Neural cell (in vitro differentiated cells): ENCODE data around the gene ZCWPW1.

Experiments
- EZH2 ChIP-seq: fragments of 200-600, 300-800 bp; shearing (Covaris generic), sonication (generic); IDR thresholded peaks from 2 replicates; pipeline ENCODE4 v1.6.1; 2014; ENCODE audit warnings: antibody characterized with exemption, low read length, borderline replicate concordance, mild to moderate bottlenecking; ENCODE audit not compliant: insufficient read depth, poor library complexity, severe bottlenecking
- TF ChIP-seq, protein P1 (sequence below): IDR thresholded peaks from 2 replicates; pipeline ENCODE4 v1.6.1; 2012; ENCODE audit warnings: borderline replicate concordance
- TF ChIP-seq, protein P2 (sequence below): fragments of 450-650 bp; IDR thresholded peaks from 2 replicates; pipeline ENCODE4 v1.5.1; 2014; ENCODE audit warnings: antibody characterized with exemption, mild to moderate bottlenecking, moderate library complexity; ENCODE audit not compliant: poor library complexity, severe bottlenecking

DNA sequence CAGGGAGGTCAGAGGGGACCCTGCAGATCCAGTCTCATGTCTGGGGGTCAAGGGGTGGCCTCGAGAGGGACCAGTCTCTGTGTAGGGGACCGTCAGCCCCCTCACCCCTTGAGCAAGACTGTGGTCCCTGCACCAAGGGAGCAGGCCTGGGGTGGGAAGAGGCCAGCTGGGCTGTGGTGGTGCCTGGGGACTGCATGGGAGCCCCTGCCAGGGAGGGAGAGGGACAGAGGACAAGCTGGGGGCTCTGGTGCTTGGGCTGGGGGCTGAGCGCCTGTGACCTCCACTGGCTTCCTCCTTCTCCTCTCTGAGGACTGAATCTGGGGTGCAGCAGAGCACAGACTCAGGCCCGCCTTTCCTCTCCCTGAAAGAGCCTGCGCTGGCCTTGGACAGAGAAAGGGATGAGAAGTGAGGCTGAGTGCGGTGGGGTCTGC is 71.4 kb downstream of the ZCWPW1 start:
- TF ChIP-seq, protein P1, sequence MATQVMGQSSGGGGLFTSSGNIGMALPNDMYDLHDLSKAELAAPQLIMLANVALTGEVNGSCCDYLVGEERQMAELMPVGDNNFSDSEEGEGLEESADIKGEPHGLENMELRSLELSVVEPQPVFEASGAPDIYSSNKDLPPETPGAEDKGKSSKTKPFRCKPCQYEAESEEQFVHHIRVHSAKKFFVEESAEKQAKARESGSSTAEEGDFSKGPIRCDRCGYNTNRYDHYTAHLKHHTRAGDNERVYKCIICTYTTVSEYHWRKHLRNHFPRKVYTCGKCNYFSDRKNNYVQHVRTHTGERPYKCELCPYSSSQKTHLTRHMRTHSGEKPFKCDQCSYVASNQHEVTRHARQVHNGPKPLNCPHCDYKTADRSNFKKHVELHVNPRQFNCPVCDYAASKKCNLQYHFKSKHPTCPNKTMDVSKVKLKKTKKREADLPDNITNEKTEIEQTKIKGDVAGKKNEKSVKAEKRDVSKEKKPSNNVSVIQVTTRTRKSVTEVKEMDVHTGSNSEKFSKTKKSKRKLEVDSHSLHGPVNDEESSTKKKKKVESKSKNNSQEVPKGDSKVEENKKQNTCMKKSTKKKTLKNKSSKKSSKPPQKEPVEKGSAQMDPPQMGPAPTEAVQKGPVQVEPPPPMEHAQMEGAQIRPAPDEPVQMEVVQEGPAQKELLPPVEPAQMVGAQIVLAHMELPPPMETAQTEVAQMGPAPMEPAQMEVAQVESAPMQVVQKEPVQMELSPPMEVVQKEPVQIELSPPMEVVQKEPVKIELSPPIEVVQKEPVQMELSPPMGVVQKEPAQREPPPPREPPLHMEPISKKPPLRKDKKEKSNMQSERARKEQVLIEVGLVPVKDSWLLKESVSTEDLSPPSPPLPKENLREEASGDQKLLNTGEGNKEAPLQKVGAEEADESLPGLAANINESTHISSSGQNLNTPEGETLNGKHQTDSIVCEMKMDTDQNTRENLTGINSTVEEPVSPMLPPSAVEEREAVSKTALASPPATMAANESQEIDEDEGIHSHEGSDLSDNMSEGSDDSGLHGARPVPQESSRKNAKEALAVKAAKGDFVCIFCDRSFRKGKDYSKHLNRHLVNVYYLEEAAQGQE: no peak
- TF ChIP-seq, protein P2, sequence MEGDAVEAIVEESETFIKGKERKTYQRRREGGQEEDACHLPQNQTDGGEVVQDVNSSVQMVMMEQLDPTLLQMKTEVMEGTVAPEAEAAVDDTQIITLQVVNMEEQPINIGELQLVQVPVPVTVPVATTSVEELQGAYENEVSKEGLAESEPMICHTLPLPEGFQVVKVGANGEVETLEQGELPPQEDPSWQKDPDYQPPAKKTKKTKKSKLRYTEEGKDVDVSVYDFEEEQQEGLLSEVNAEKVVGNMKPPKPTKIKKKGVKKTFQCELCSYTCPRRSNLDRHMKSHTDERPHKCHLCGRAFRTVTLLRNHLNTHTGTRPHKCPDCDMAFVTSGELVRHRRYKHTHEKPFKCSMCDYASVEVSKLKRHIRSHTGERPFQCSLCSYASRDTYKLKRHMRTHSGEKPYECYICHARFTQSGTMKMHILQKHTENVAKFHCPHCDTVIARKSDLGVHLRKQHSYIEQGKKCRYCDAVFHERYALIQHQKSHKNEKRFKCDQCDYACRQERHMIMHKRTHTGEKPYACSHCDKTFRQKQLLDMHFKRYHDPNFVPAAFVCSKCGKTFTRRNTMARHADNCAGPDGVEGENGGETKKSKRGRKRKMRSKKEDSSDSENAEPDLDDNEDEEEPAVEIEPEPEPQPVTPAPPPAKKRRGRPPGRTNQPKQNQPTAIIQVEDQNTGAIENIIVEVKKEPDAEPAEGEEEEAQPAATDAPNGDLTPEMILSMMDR: no peak
- TF ChIP-seq EZH2: no peak
